HepG2 (cell line): Measurements from ENCODE around the gene RPS19BP1. TPM values are rescaled to one million over a fixed set of nuclear protein-coding genes. Genes with fewer than 3 reads are reported as not detected.
A peak's percentile ranks its signal among the peaks of the same experiment; 100 is the strongest.

Source experiments
- ATAC-seq: fragments of 200-7000 bp; cut with Tn5 transposase; 3 replicates; pipeline ENCODE4 v1.9.1; 2020; ENCODE audit warnings: mild to moderate bottlenecking, moderate library complexity
- BruUV-seq: library from RNA; stranded (reverse); fragments of 400-500 nt; replicated peaks from 2 replicates; lab custom pipeline; 2021; lab: Mats Ljungman, UMichigan
- CTCF ChIA-PET: fragments of 300-600 bp; formaldehyde crosslinking; extraction: SDS; loops from one replicate; lab custom pipeline; 2021; ENCODE audit warnings: low total read pairs, inconsistent platforms, low intra/inter-chr PET ratio; lab: Yijun Ruan, JAX
- POLR2A ChIA-PET: fragments of 350-600 bp; sonication (Branson Sonifier 250); formaldehyde crosslinking; loops from one replicate; lab custom pipeline; 2020; ENCODE audit warnings: antibody characterized with exemption, inconsistent platforms; lab: Yijun Ruan, JAX
- DNase-seq: peaks from one replicate; pipeline ENCODE4 v3.0.0-alpha.2; 2015; ENCODE audit warnings: low spot score
- FAIRE-seq: peaks from 3 replicates; lab custom pipeline; 2011; peaks lifted over from hg19 to GRCh38; lab: Jason Lieb, UNC
- H2AFZ ChIP-seq: one replicate; pipeline ENCODE4 v1.6.1; 2011; ENCODE audit warnings: low read length, inconsistent platforms
- H3K27ac ChIP-seq: fragments of 300-600 bp; 3 replicates; pipeline ENCODE4 v1.8.0; 2011; ENCODE audit warnings: mixed run types, mild to moderate bottlenecking, mixed read lengths, low read length, inconsistent platforms; ENCODE audit not compliant: insufficient read depth; ENCODE audit errors: extremely low read length
- H3K27me3 ChIP-seq, 2 experiments: fragments of 200-600 bp in 1 of 2; 2 replicates in 1 of 2; 3 replicates in 1 of 2; pipeline versions ENCODE4 v1.6.0 to v1.8.0; 2011; ENCODE audit warnings: low read length in 2 of 2, mild to moderate bottlenecking in 2 of 2, moderate library complexity in 2 of 2, inconsistent platforms in 1 of 2; ENCODE audit not compliant: insufficient read depth in 2 of 2, control insufficient read depth in 1 of 2
- H3K36me3 ChIP-seq, 2 experiments: fragments of 200-600 bp in 1 of 2; replicated peaks in 1 of 2; 2 replicates in 1 of 2; 3 replicates in 1 of 2; pipeline versions ENCODE4 v1.5.1 to v1.8.0; 2011; ENCODE audit warnings: low read length in 2 of 2, inconsistent platforms in 1 of 2; ENCODE audit not compliant: insufficient read depth in 2 of 2, control insufficient read depth in 1 of 2
- H3K4me1 ChIP-seq: 2 replicates; pipeline ENCODE4 v1.5.1; 2012; ENCODE audit warnings: low read length, inconsistent platforms; ENCODE audit not compliant: insufficient read depth
- H3K4me2 ChIP-seq: 2 replicates; pipeline ENCODE4 v1.6.0; 2011; ENCODE audit warnings: low read depth, low read length, inconsistent platforms
- H3K4me3 ChIP-seq, 3 experiments: fragments of 200-600 bp in 1 of 3; sonication (generic), shearing (Covaris generic) in 1 of 3; replicated peaks in 1 of 3; 2 replicates each; pipeline ENCODE4 v1.5.1; 2011 to 2016; ENCODE audit warnings: low read length in 3 of 3, inconsistent platforms in 2 of 3, low read depth in 2 of 3, mild to moderate bottlenecking in 2 of 3, control low read depth in 1 of 3, mixed read lengths in 1 of 3; ENCODE audit not compliant: insufficient read depth in 1 of 3
- H3K79me2 ChIP-seq: one replicate; pipeline ENCODE4 v1.6.1; 2011; ENCODE audit warnings: low read length, inconsistent platforms; ENCODE audit not compliant: insufficient read depth
- H3K9ac ChIP-seq: 2 replicates; pipeline ENCODE4 v1.6.0; 2011; ENCODE audit warnings: mild to moderate bottlenecking, low read depth, low read length, inconsistent platforms; ENCODE audit not compliant: insufficient read depth
- H3K9me3 ChIP-seq: 2 replicates; pipeline ENCODE4 v1.5.1; 2012; ENCODE audit warnings: mild to moderate bottlenecking, low read length
- H4K20me1 ChIP-seq: 2 replicates; pipeline ENCODE4 v1.6.0; 2011; ENCODE audit warnings: inconsistent platforms, mild to moderate bottlenecking, low read length, moderate library complexity; ENCODE audit not compliant: insufficient read depth
- BHLHE40 ChIP-seq: IDR thresholded peaks from 2 replicates; pipeline ENCODE4 v1.6.1; 2011; ENCODE audit warnings: low read length, improper control_type of control experiment
- BORCS8-MEF2B ChIP-seq: sonication (generic); formaldehyde crosslinking; IDR thresholded peaks from 2 replicates; pipeline ENCODE4 v1.8.0; 2022; ENCODE audit warnings: mild to moderate bottlenecking, missing genetic modification reagents
- FOXP4 ChIP-seq: sonication (generic); formaldehyde crosslinking; IDR thresholded peaks from 2 replicates; pipeline ENCODE4 v1.4.0; 2020; ENCODE audit warnings: missing genetic modification reagents
- MED8 ChIP-seq: sonication (generic); formaldehyde crosslinking; IDR thresholded peaks from 2 replicates; pipeline ENCODE4 v1.8.1; 2023; ENCODE audit warnings: mild to moderate bottlenecking, missing genetic modification reagents; ENCODE audit not compliant: insufficient replicate concordance
- NCOA1 ChIP-seq: sonication (generic); formaldehyde crosslinking; IDR thresholded peaks from 2 replicates; pipeline ENCODE4 v1.9.0; 2021; ENCODE audit warnings: missing genetic modification reagents
- POLR2G ChIP-seq: fragments of 200-400 bp; formaldehyde crosslinking; IDR thresholded peaks from 2 replicates; pipeline ENCODE4 v1.6.1; 2018; ENCODE audit warnings: mild to moderate bottlenecking, low read depth, low read length, moderate library complexity
- SALL1 ChIP-seq: sonication (generic); formaldehyde crosslinking; IDR thresholded peaks from 2 replicates; pipeline ENCODE4 v1.8.0; 2022; ENCODE audit warnings: mild to moderate bottlenecking, missing genetic modification reagents
- SIX1 ChIP-seq: sonication (generic); formaldehyde crosslinking; IDR thresholded peaks from 2 replicates; pipeline ENCODE4 v1.4.0; 2020; ENCODE audit warnings: missing genetic modification reagents, borderline replicate concordance
- ZBTB2 ChIP-seq: sonication (generic); formaldehyde crosslinking; IDR thresholded peaks from 2 replicates; pipeline ENCODE4 v1.8.0; 2022; ENCODE audit warnings: low read depth, missing genetic modification reagents
- ZNF256 ChIP-seq: sonication (generic); formaldehyde crosslinking; conservative IDR thresholded peaks from 2 replicates; pipeline ENCODE4 v1.4.0; 2020; ENCODE audit warnings: missing genetic modification reagents
- ZNF484 ChIP-seq: sonication (generic); formaldehyde crosslinking; IDR thresholded peaks from 2 replicates; pipeline ENCODE4 v1.5.1; 2020; ENCODE audit warnings: mild to moderate bottlenecking, low read depth, missing genetic modification reagents, borderline replicate concordance
- ZNF556 ChIP-seq: sonication (generic); formaldehyde crosslinking; IDR thresholded peaks from 2 replicates; pipeline ENCODE4 v1.4.0; 2020; ENCODE audit warnings: mild to moderate bottlenecking, missing genetic modification reagents, borderline replicate concordance
- ZNF772 ChIP-seq: sonication (generic); formaldehyde crosslinking; IDR thresholded peaks from 2 replicates; pipeline ENCODE4 v1.5.0; 2020; ENCODE audit warnings: mild to moderate bottlenecking, missing genetic modification reagents
- ZNF773 ChIP-seq: sonication (generic); formaldehyde crosslinking; IDR thresholded peaks from 2 replicates; pipeline ENCODE4 v1.4.0; 2020; ENCODE audit warnings: missing genetic modification reagents, borderline replicate concordance
- WGBS: methylation state at CpG from one replicate; pipeline ENCODE4 v1.1.6; 2017; ENCODE audit warnings: low lambda C conversion rate; 5-methylcytosine and 5-hydroxymethylcytosine counted together
- in situ Hi-C: cut with HindIII; loops from 2 replicates; pipeline ENCODE4 v1.10.0; 2017; ENCODE audit warnings: low pct_unique_long_range_greater_than_20kb; ENCODE audit not compliant: extremely low pct_ligation_motif_present
- intact Hi-C: fragments of 100-400 bp; cut with micrococcal nuclease; formaldehyde crosslinking; loops from one replicate; pipeline ENCODE4 v1.10.0; 2022; ENCODE audit not compliant: unreplicated experiment
- polyA plus RNA-seq, 8 experiments: library from polyadenylated mRNA; depleted of rRNA in 3 of 8; stranded (reverse) in 7 of 8; unstranded in 1 of 8; fragments of >200 nt; fragmentation: Illumina TruSeq in 4 of 8; extraction: Trizol in 4 of 8; gene quantifications; 2 replicates each; pipeline versions ENCODE4 v1.2.1 to v1.2.3, GENCODE V29; 2011 to 2016; ENCODE audit warnings: low read depth in 4 of 8, missing spikeins in 1 of 8, mixed read lengths in 1 of 8; ENCODE audit not compliant: insufficient read depth in 1 of 8
- total RNA-seq, 5 experiments: library from RNA; depleted of rRNA; stranded (reverse); fragments of >200 nt; fragmentation: Illumina TruSeq; extraction: Trizol; gene quantifications; 2 replicates each; pipeline ENCODE4 v1.2.3, GENCODE V29; 2016; ENCODE audit warnings: low read depth in 1 of 5
- TF ChIP-seq, protein P1 (sequence below): sonication (generic); formaldehyde crosslinking; IDR thresholded peaks from 2 replicates; pipeline ENCODE4 v1.4.0; 2020; ENCODE audit warnings: missing genetic modification reagents

Gene RPS19BP1
- total and polyA plus RNA-seq, 2 of the 13 experiments (the other 11 are each of a cell fraction or from before 2014, with no cell fraction given), result 44.3 to 81.3 TPM

DNA sequence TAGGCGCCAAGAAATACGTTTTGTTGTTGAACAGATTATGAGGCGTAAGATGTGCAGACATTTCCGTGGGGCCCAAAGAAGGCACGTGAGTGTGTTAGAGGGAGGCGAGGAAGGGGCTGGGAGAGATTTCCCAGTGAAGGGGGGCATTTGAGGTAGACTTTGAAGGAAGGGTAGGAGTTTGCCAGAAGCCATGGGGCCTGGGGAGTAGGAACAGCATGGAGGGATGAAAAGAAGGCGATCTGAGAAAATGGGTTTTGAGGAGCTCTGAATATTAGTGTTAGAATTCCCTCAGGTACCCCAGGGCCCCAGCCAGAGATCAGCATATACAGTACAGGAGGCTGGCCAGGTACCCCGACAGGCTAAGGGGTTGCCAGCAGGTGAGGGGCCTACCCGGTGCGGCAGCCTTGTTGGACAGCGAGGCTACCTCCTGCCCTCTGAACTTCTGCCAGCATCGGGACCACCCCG lies 30.9 kb downstream of the RPS19BP1 start:
- POLR2A ChIA-PET, result interaction anchor here (0.7 to 9.1 kb wide), 15 partner anchors 9 to 543 kb away, joined by 3 to 167 read pairs (median 11); partner anchors contain the start of genes ATF4, RPL3, RPS19BP1 and TAB1
- TF ChIP-seq POLR2G, result no peak
- no peak for TF ChIP-seq SALL1 (CRISPR knock-in tag)
- TF ChIP-seq NCOA1 (CRISPR knock-in tag), result 0 out of 2 replicates have a peak, but pooled peaks have one; percentile 43
- TF ChIP-seq FOXP4 (CRISPR knock-in tag), result no peak
- TF ChIP-seq SIX1, result no peak
- no peak for TF ChIP-seq ZNF772 (CRISPR knock-in tag)
- no peak for TF ChIP-seq MED8 (CRISPR knock-in tag)
- TF ChIP-seq BORCS8-MEF2B (CRISPR knock-in tag), result no peak
- TF ChIP-seq BHLHE40, result peak; percentile 34; the same call in 1 of the 2 replicates
- no peak for TF ChIP-seq ZNF773 (CRISPR knock-in tag)
- TF ChIP-seq ZNF484, result no peak
- TF ChIP-seq, protein P1, sequence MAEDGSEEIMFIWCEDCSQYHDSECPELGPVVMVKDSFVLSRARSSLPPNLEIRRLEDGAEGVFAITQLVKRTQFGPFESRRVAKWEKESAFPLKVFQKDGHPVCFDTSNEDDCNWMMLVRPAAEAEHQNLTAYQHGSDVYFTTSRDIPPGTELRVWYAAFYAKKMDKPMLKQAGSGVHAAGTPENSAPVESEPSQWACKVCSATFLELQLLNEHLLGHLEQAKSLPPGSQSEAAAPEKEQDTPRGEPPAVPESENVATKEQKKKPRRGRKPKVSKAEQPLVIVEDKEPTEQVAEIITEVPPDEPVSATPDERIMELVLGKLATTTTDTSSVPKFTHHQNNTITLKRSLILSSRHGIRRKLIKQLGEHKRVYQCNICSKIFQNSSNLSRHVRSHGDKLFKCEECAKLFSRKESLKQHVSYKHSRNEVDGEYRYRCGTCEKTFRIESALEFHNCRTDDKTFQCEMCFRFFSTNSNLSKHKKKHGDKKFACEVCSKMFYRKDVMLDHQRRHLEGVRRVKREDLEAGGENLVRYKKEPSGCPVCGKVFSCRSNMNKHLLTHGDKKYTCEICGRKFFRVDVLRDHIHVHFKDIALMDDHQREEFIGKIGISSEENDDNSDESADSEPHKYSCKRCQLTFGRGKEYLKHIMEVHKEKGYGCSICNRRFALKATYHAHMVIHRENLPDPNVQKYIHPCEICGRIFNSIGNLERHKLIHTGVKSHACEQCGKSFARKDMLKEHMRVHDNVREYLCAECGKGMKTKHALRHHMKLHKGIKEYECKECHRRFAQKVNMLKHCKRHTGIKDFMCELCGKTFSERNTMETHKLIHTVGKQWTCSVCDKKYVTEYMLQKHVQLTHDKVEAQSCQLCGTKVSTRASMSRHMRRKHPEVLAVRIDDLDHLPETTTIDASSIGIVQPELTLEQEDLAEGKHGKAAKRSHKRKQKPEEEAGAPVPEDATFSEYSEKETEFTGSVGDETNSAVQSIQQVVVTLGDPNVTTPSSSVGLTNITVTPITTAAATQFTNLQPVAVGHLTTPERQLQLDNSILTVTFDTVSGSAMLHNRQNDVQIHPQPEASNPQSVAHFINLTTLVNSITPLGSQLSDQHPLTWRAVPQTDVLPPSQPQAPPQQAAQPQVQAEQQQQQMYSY (CRISPR knock-in tag), result no peak
- TF ChIP-seq ZBTB2 (CRISPR knock-in tag), result no peak
- TF ChIP-seq ZNF556 (CRISPR knock-in tag), result no peak
- TF ChIP-seq ZNF256 (CRISPR knock-in tag), result no peak

More for the DNA sequence above, 30.9 kb downstream of the RPS19BP1 start:
- CTCF ChIA-PET, result no interaction called here
- peaks cover 41% of the 10 kb centered on the region for H3K79me2 ChIP-seq
- peaks cover 6% of the 10 kb centered on the region for H4K20me1 ChIP-seq
- BruUV-seq, result TSS peak; percentile 80
- H3K36me3 ChIP-seq, result peaks cover 3 to 29% of the 10 kb centered on the region in 2 experiments; a peak in 4 of 5 replicates
- in situ Hi-C loops (no loop called here), intact Hi-C loops (loop anchor here (2.0 kb wide), 1 partner anchor 19 kb away; the partner anchor contains the start of gene ATF4)
- peak overlapping the region; percentile 39 for H3K27ac ChIP-seq
- WGBS, result 10% methylated on average over 12 of the region's 13 CpGs
- H3K9ac ChIP-seq, result peak overlapping the region; percentile 70
- no peaks in the 10 kb centered on the region for H3K27me3 ChIP-seq
- no peaks in the 10 kb centered on the region for H3K9me3 ChIP-seq
- no peak for FAIRE-seq
- DNase-seq, result no peak
- no peak overlapping the region for H2AFZ ChIP-seq
- H3K4me3 ChIP-seq, result peak overlapping the region; percentile 54 to 91 (median 80)
- H3K4me2 ChIP-seq, result peak overlapping the region; percentile 99
- ATAC-seq, result peak; percentile 55; the same call in 1 of the 3 replicates
- peaks cover 70% of the 10 kb centered on the region for H3K4me1 ChIP-seq
